Activated CD4-positive, alpha-beta T cell treated with anti-CD3 and anti-CD28 coated beads, Interleukin-2, amount 10 ng/mL, durations not matched to agents 7 days and 5 days (primary cell): Measurements from ENCODE around the gene PDE4D. TPM values are rescaled to one million over a fixed set of nuclear protein-coding genes. Genes with fewer than 3 reads are reported as not detected.
"Not testable (repeated sequence)": the region's sequence is repeated elsewhere in the genome, so short reads cannot be mapped to it uniquely, and the experiment has no call there.

Source experiments
- CTCF ChIA-PET: fragments of 350-600 bp; sonication (Branson Sonifier 250); formaldehyde crosslinking; loops from one replicate; lab custom pipeline; 2021; ENCODE audit warnings: antibody characterized with exemption; lab: Charles Lee
- POLR2A ChIA-PET: fragments of 350-600 bp; sonication (Branson Sonifier 250); formaldehyde crosslinking; loops from one replicate; lab custom pipeline; 2021; ENCODE audit warnings: antibody characterized with exemption; lab: Charles Lee
- DNase-seq: peaks from one replicate; pipeline ENCODE4 v3.0.0-alpha.2; 2020
- H3K27ac Mint-ChIP-seq: one replicate; pipeline ENCODE4 v1.8.0; 2021; ENCODE audit warnings: mild to moderate bottlenecking, moderate library complexity, mixed read lengths
- H3K27me3 Mint-ChIP-seq: one replicate; pipeline ENCODE4 v1.8.0; 2021; ENCODE audit warnings: mixed read lengths
- H3K36me3 Mint-ChIP-seq: one replicate; pipeline ENCODE4 v1.8.0; 2021; ENCODE audit warnings: low read depth, mixed read lengths
- H3K4me1 Mint-ChIP-seq: one replicate; pipeline ENCODE4 v1.8.0; 2021; ENCODE audit warnings: mixed read lengths
- H3K4me3 Mint-ChIP-seq: one replicate; pipeline ENCODE4 v1.8.0; 2021; ENCODE audit warnings: mild to moderate bottlenecking, moderate library complexity, mixed read lengths
- H3K9me3 Mint-ChIP-seq: one replicate; pipeline ENCODE4 v1.8.0; 2021; ENCODE audit warnings: mixed read lengths
- total RNA-seq, 2 experiments: library from RNA; stranded (reverse); gene quantifications; one replicate each; pipeline ENCODE4 v1.2.3, GENCODE V29; 2021

PDE4D gene
- total RNA-seq, 2 experiments from 2014 or later = 62.0 to 67.8 TPM

DNA sequence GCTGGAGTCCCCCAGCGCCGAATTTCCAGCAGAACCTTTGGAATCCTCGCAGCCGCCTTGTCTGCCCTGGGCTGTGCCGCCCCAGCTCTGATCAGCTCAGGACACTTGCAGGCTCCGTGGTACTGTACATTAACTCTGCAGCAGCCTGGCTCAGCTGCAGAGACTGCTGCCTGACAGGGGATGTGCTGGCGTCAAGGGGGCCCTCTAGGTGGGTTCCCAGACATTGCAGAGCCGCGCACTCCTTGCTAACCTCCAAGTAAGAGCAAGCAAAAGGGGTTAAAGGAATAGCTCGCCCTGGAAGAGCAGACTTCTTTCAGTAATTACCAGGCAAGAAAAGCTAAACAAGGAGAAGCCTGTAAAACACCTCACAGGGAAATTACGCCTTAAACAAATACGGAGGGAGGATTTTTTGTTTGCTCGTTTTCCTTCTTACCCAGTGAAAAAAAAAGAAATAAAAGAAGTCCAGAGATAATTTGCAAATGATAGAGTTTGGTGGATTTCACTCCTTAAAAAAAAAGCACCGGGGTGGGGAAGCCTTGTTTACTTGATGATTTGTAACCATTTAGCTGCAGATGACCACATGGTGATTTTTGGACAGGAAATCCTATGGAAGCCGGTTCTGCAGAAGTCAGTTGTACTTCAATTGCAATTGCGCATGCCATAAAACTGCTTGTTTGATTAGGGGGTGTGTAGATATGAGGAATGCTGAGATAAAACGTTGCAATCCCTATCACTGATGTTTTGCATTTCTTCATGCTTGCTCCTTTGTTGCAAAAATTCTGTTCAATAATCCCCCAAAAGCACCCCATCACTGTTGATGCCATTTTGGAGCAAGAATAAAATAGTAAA lies 305.8 kb downstream of the PDE4D start:
- CTCF ChIA-PET = interaction anchor here (0.6 kb wide), 2 partner anchors 207 to 865 kb away, joined by 3 to 5 read pairs; no protein-coding TSS in a partner anchor

DNA sequence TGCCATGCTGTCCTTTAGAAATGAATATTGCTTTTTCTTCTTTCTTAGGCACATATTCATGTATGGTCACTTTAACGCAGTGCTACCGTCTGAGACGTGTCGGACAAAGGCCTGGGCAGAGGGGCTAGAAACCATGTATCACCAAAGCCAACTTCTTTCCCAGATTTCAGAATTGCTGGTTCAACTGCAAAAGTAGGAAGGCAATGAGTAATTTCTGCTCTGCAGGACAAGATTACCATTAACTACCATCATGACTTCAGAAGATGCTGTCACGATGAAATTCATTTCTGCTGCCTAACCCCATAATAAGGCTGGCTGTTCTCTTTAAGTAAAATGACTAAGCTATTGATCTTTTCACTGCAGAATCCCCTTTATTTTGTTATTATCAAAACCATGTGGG lies 306.7 kb downstream of the PDE4D start:
- DNase-seq = no peak
- CTCF ChIA-PET = no interaction called here
- Mint-ChIP-seq H3K4me3 (no peak overlapping the region), H3K4me1 (peaks cover 21% of the 10 kb centered on the region), H3K27ac (no peak overlapping the region), H3K27me3 (peaks cover 46% of the 10 kb centered on the region), H3K9me3 (no peaks in the 10 kb centered on the region), H3K36me3 (no peaks in the 10 kb centered on the region)
- POLR2A ChIA-PET = no interaction called here

More for the DNA sequence above, 305.8 kb downstream of the PDE4D start:
- peaks cover 44% of the 10 kb centered on the region for H3K27me3 Mint-ChIP-seq
- no peaks in the 10 kb centered on the region for H3K9me3 Mint-ChIP-seq
- no peak overlapping the region for H3K4me3 Mint-ChIP-seq
- POLR2A ChIA-PET = no interaction called here
- no peak for DNase-seq
- no peak overlapping the region for H3K27ac Mint-ChIP-seq
- peaks cover 23% of the 10 kb centered on the region for H3K4me1 Mint-ChIP-seq
- no peaks in the 10 kb centered on the region for H3K36me3 Mint-ChIP-seq

DNA sequence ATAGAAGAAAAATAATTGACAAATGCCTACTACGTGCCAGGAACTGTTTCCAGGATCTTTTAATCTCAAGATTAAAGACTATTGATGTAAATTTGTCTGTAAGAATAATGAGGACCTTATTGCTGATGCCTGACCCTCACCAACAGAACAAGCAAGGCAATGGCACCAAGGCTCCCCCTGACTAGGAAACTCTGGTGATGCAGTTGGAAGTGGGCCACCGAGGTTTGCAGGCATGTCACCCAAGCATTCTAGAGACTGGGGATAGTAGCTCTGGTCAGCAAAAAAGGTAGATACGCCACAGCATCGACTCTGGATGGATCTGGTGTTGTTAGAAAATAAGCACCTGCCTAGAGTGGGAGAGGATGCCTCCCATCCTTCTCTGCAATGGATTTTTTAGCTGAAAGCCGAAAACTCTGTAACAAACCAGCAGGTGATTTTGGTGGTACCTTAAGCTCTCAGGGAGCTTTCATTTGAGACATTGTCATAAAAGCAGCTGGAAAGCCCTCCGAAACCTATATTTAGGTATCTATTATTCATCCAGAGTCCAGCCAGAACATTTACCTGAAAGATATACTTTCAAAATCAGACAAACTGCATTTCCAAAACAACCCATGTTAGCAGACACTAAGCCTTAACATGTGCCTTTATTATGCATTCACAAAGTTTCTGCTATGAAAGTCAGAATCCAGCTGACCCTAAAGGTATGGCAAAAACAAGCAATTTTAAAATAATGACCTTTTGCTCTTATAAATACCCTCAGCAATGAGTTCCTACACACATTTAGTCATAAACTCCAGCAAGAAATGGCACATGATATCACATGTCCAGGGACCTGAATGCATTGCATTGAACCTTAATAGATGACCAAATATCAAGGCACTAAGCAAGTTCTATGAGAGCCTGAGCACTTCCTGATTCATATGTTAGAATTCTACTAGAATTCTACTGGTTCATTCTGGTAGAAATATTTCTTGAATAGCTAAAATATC lies 308.4 kb downstream of the PDE4D start:
- Mint-ChIP-seq H3K36me3 (no peaks in the 10 kb centered on the region), H3K27me3 (peaks cover 46% of the 10 kb centered on the region), H3K27ac (no peak overlapping the region), H3K9me3 (no peaks in the 10 kb centered on the region), H3K4me1 (peaks cover 8% of the 10 kb centered on the region), H3K4me3 (no peak overlapping the region)
- ChIA-PET CTCF (no interaction called here), POLR2A (no interaction called here)
- DNase-seq = no peak

DNA sequence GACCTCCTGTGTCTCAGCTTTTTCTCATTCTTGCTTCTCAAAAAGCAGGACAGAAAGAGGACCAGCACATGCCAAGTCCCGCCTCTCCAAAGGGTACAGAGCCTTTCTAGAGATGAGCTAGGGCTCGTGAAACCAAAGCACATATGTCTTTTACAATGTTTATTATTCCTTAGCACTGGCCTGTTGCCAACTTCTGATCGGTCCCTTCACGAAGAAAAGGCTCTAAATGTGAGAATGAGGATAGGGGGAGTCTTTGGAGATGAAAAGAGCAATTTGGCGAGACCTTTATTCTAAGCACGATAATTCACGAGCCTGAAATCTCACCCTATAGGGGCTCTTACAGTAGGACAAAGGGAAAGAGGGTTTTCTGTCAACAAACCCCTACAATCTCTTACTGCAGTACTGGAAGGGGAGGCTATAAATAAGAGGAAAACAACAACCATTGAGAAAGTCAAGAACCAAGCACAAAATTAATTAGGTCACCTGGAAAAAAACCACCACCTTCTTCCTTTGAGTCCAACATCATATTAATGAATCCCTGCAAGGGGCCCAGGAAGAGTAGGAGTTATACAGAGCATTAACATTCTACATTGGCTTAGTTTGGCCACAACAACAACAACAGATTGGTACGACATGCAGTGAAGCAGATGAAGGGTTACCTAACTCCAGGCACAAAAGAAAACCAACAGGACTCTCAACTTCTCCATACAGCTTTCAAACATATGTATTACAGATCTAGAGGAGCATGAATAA lies 309.5 kb downstream of the PDE4D start:
- Mint-ChIP-seq H3K27ac (no peak overlapping the region), H3K27me3 (peaks cover 48% of the 10 kb centered on the region), H3K9me3 (no peaks in the 10 kb centered on the region), H3K36me3 (no peaks in the 10 kb centered on the region), H3K4me3 (no peak overlapping the region), H3K4me1 (peaks cover 7% of the 10 kb centered on the region)
- ChIA-PET POLR2A (no interaction called here), CTCF (interaction anchor here (0.7 to 0.9 kb wide), 2 partner anchors 48 to 89 kb away, joined by 3 read pairs; no protein-coding TSS in a partner anchor)
- no peak for DNase-seq

DNA sequence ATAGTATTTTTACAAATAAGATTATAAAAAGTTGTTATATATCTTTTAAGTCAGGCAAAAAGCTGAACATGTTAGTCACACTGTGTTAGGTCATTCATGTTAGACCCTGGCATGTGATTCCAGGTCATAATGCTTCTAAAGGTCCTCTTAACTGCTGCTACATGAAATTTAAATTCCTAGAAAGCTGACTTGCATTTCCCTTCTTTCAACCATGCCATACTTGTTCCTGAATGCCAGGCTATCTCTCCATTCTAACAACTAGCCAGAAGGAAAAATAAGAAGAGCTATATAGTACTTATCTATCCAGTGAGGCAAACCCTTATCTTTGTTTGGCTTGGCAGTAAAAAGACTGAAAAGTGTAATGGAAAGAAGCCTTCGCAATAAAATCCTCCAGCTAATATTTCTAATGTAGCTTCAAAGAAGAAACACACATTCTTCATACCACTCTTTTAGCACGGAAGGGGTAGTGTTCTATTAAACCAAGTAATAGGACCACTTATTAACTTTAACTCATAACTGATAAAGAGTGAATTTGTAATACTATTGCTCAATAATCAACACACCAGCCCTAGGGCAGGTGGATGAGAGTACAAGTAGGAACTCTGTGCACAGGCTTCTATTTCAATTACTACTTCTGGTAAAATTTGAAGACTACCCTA lies 310.2 kb downstream of the PDE4D start:
- Mint-ChIP-seq H3K4me3 (no peak overlapping the region), H3K27me3 (peaks cover 52% of the 10 kb centered on the region), H3K36me3 (no peaks in the 10 kb centered on the region), H3K27ac (no peak overlapping the region), H3K9me3 (no peaks in the 10 kb centered on the region), H3K4me1 (peaks cover 7% of the 10 kb centered on the region)
- DNase-seq = no peak
- ChIA-PET POLR2A (no interaction called here), CTCF (interaction anchor here (0.7 to 0.9 kb wide), 2 partner anchors 49 to 90 kb away, joined by 3 read pairs; no protein-coding TSS in a partner anchor)

DNA sequence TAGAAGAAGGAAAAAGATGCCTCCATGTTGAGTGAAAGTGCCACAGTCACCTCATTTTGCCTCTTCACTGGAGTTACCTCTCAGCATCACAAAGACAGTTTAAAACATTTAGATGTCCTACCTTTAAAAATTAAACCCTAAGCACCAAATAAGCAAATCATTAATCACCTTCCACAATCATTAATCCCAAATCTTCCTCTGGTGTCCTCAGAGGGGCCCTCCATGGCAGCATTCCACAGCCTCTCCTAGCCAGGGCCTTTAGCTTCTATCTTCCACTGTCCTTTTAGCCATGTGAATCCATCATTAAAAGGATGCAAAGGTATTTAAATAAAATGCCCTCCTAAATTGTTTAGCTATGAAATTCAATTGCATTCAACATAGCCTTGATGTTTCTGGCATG lies 310.8 kb downstream of the PDE4D start:
- Mint-ChIP-seq H3K27ac (no peak overlapping the region), H3K4me1 (peaks cover 6% of the 10 kb centered on the region), H3K27me3 (peaks cover 46% of the 10 kb centered on the region), H3K4me3 (no peak overlapping the region), H3K36me3 (no peaks in the 10 kb centered on the region), H3K9me3 (no peaks in the 10 kb centered on the region)
- POLR2A ChIA-PET = no interaction called here
- no peak for DNase-seq
- CTCF ChIA-PET = interaction anchor here (0.9 kb wide), 1 partner anchor 91 kb away, joined by 3 read pairs; no protein-coding TSS in a partner anchor

DNA sequence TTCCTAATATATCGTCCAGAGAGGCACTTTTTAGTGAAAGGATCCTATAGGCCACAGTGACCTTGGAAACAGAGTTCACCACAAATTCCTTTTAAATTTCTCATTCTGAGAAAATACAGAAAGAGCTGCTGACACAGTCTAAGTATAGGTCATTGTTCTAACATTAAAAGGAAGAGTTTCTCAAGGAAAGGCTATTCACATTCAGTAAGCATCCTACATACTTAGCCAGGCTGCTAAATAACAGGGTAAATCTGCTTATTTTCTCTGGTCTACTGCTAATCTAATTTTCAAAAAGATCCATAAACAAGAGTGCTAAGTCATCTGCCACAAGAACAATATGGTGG lies 313.7 kb downstream of the PDE4D start:
- Mint-ChIP-seq H3K36me3 (no peaks in the 10 kb centered on the region), H3K4me1 (no peaks in the 10 kb centered on the region), H3K27ac (no peak overlapping the region), H3K27me3 (peaks cover 20% of the 10 kb centered on the region), H3K4me3 (no peak overlapping the region), H3K9me3 (no peaks in the 10 kb centered on the region)
- POLR2A ChIA-PET = no interaction called here
- CTCF ChIA-PET = no interaction called here
- no peak for DNase-seq

DNA sequence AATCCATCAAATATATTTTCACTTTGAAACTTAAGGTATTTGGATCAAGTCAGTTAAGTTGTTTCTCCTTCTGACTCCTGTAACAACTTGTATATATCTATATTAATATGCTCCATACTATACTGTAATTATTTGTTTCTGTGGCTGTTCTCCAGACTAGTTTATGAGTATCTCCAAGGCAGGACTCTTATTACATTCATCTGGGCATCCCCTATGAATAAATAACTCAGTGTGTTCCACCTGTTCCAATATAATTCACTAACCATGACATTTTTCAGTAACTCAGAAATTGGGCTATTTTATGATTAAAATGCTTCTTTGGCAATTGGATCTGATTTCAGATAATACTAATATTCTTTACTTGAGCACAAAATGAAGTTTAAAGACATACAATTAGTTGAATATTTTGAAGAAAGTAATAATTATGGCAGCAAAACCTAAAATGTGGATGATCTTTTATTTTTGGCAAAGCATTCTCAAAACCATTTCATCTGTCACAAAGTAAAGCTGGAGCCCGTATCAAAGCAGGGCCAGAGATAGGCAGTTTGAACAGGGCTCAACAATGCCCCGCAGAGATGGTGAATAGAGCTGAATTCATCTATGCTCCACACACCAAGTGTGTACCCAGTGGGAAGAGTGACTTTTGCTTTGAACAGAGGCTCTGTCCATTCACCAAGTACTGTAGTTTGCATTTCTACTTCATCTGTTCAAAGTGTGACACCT lies 314.3 kb downstream of the PDE4D start:
- H3K4me3 Mint-ChIP-seq = no peak overlapping the region
- peaks cover 17% of the 10 kb centered on the region for H3K27me3 Mint-ChIP-seq
- DNase-seq = no peak
- H3K4me1 Mint-ChIP-seq = no peaks in the 10 kb centered on the region
- ChIA-PET CTCF (no interaction called here), POLR2A (no interaction called here)
- no peaks in the 10 kb centered on the region for H3K36me3 Mint-ChIP-seq
- H3K27ac Mint-ChIP-seq = no peak overlapping the region
- no peaks in the 10 kb centered on the region for H3K9me3 Mint-ChIP-seq

DNA sequence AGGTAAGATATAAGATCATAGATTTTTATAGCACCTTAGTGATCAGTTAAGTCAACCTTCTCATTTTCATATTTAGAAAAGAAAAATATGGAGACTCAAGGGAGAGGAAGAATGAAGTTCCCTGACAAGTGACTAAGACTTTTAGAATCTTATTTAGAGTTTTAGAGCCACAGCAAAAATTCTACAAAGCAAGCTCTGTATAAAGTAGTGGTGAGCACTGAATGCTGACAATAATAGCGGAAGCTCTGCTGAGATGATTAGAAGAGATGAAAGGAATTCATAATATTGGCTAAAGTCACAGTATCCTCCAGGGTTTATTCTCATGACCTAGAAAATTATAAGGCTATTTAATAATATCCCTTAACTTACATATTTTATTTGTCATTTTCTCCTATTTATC lies 316.0 kb downstream of the PDE4D start:
- CTCF ChIA-PET = no interaction called here
- H3K4me3 Mint-ChIP-seq = no peak overlapping the region

DNA sequence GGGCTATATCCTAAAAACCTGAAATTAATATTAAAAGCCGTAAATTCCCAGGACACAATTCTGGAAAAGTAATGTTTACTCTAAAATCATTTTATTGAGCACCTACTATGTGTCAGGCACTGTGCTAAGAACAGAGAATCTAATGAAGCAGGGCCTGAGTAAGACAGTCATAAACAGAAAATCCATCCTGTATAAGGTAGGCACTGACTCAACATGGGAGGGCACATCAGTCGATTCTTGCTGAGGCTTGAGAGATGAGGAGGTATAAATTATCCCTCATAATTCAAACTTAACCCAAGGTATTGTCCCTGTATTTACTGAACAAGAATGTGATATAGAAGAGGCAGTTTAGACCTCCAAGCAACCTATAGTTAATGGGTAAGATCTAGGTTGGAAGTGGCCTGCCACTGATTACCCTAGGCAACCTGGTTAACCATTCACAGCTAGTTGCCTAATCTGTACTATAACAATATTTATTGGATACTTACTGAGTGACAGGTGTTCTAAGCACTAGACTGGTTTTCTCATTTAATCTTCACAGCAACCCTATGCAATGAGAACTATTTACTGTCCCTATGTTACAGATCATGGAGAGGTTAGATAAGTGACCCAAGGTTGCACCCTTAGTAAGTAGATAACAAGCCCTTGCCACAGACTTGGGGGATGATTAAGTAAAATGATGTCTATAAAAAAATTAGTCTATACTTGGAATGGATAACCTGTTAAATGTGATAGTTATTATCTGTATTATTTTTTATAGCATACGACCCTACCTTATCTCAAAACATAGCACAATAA lies 317.7 kb downstream of the PDE4D start:
- no peak overlapping the region for H3K4me3 Mint-ChIP-seq
- H3K36me3 Mint-ChIP-seq = no peaks in the 10 kb centered on the region
- DNase-seq = no peak
- CTCF ChIA-PET = no interaction called here
- peaks cover 22% of the 10 kb centered on the region for H3K27me3 Mint-ChIP-seq
- H3K4me1 Mint-ChIP-seq = no peaks in the 10 kb centered on the region
- H3K27ac Mint-ChIP-seq = no peak overlapping the region
- no peaks in the 10 kb centered on the region for H3K9me3 Mint-ChIP-seq
- POLR2A ChIA-PET = no interaction called here

More for the DNA sequence above, 316.0 kb downstream of the PDE4D start:
- no peaks in the 10 kb centered on the region for H3K36me3 Mint-ChIP-seq
- no peaks in the 10 kb centered on the region for H3K4me1 Mint-ChIP-seq
- H3K27me3 Mint-ChIP-seq = peaks cover 13% of the 10 kb centered on the region
- no peak for DNase-seq
- POLR2A ChIA-PET = no interaction called here
- H3K27ac Mint-ChIP-seq = no peak overlapping the region
- no peaks in the 10 kb centered on the region for H3K9me3 Mint-ChIP-seq

DNA sequence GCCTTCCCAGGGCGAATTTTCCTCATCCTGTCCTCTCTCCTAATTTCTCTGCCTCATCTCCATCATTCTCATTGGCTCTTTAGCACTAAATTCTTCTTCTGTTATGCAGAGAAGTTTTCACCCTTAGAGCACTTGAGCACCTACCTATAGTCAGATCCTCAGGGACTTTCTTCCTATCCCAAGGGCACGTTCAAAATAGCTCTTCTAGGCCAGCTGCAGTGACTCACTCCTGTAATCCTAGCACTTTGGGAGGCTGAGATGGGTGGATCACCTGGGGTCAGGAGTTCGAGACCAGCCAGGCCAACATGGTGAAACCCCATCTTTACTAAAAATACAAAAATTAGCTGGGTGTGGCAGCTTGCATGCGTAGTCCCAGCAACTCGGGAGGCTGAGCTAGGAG lies 320.0 kb downstream of the PDE4D start:
- POLR2A ChIA-PET, H3K4me1 Mint-ChIP-seq: not testable (repeated sequence)

More for the DNA sequence above, 320.0 kb downstream of the PDE4D start:
- H3K27me3 Mint-ChIP-seq = peaks cover 20% of the 10 kb centered on the region
- not testable (repeated sequence) for H3K4me3 Mint-ChIP-seq, H3K36me3 Mint-ChIP-seq, H3K27ac Mint-ChIP-seq, H3K9me3 Mint-ChIP-seq, DNase-seq
- CTCF ChIA-PET = interaction anchor here (0.6 kb wide), 1 partner anchor 42 kb away, joined by 3 read pairs; no protein-coding TSS in a partner anchor
